Measurements from ENCODE around the gene TPCN2.

The TPCN2 gene

GRCh38 chr11:69095300-69095699, 46.6 kb downstream of the TPCN2 start:
- no peak for DNase-seq

- no peak for DNase-seq
These were observed 47.7 kb downstream of the TPCN2 start for GRCh38 chr11:69096473-69096872.

GRCh38 chr11:69097263-69097662, 48.5 kb downstream of the TPCN2 start:
- DNase-seq = no peak

GRCh38 chr11:69099180-69099579, 50.4 kb downstream of the TPCN2 start:
- DNase-seq = no peak

GRCh38 chr11:69100454-69101114, 51.9 kb downstream of the TPCN2 start:
- no peak for DNase-seq

- no peak for DNase-seq
These were observed 52.5 kb downstream of the TPCN2 start for GRCh38 chr11:69101115-69101791.

GRCh38 chr11:69101792-69102695, 53.3 kb downstream of the TPCN2 start:
- DNase-seq = no peak

- no peak for DNase-seq
These were observed 54.2 kb downstream of the TPCN2 start for GRCh38 chr11:69102732-69103615.

- DNase-seq = no peak
These were observed 55.6 kb downstream of the TPCN2 start for GRCh38 chr11:69104212-69104855.

GRCh38 chr11:69104856-69105395, 56.2 kb downstream of the TPCN2 start:
- DNase-seq = no peak

- DNase-seq = no peak
These were observed 56.8 kb downstream of the TPCN2 start for GRCh38 chr11:69105461-69106030.

- DNase-seq = no peak
These were observed 57.5 kb downstream of the TPCN2 start for GRCh38 chr11:69106031-69106811.

- DNase-seq = no peak
These were observed 58.7 kb downstream of the TPCN2 start for GRCh38 chr11:69107413-69107812.

GRCh38 chr11:69108030-69108429, 59.3 kb downstream of the TPCN2 start:
- no peak for DNase-seq

GRCh38 chr11:69108559-69108958, 59.8 kb downstream of the TPCN2 start:
- no peak for DNase-seq

- DNase-seq = no peak
These were observed 60.4 kb downstream of the TPCN2 start for GRCh38 chr11:69109101-69109500.

- no peak for DNase-seq
These were observed 61.7 kb downstream of the TPCN2 start for GRCh38 chr11:69110451-69110850.

GRCh38 chr11:69111624-69112542, 63.2 kb downstream of the TPCN2 start:
- no peak for DNase-seq

GRCh38 chr11:69113226-69113625, 64.5 kb downstream of the TPCN2 start:
- DNase-seq = no peak
